ENCODE data around the gene GSTM2. TPM values are rescaled to one million over a fixed set of nuclear protein-coding genes. Genes with fewer than 3 reads are reported as not detected.
"Not testable (repeated sequence)": the region's sequence is repeated elsewhere in the genome, so short reads cannot be mapped to it uniquely, and the experiment has no call there.

The GSTM2 gene
- total and polyA plus RNA-seq, 4 donors: 7.7 to 106 (median 39.6) TPM

DNA sequence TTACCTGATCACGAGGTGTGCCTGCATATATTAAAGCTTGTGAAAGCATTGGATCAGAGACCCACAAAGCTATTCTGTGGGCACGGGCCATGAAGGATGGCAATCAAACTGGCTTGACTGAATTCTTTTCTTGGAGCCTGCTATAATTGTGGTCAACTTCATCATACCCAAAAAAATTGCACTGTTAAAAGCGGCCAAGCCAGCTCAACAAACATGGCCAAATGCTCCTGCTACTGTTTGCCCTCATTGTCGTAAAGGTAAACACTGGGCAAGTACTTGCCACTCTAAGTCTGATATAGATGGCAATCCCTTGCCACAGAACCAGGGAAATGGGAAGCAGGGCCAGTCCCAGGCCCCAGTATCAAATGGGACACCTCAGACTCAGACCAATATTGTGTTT lies 37.6 kb downstream of the GSTM2 start:
- no peak overlapping the region for H3K9ac ChIP-seq (ENCODE audit: insufficient read depth in 1 of 2, low read length in 2 of 2)
- H3K4me3 ChIP-seq: no peak overlapping the region
- WGBS, 2 donors: 79 to 93% methylated on average over 4 of the region's 4 CpGs
- H3K27me3 ChIP-seq (ENCODE audit: control insufficient read depth in 3 of 3, insufficient read depth in 3 of 3, low read length in 2 of 3): no peaks in the 10 kb centered on the region
- no peaks in the 10 kb centered on the region for H3K9me3 ChIP-seq (ENCODE audit: control insufficient read depth in 4 of 4, insufficient read depth in 3 of 4, low read length in 3 of 4)
- no peak for ATAC-seq (ENCODE audit: insufficient read depth, low FRiP score)
- TF ChIP-seq, protein P1, sequence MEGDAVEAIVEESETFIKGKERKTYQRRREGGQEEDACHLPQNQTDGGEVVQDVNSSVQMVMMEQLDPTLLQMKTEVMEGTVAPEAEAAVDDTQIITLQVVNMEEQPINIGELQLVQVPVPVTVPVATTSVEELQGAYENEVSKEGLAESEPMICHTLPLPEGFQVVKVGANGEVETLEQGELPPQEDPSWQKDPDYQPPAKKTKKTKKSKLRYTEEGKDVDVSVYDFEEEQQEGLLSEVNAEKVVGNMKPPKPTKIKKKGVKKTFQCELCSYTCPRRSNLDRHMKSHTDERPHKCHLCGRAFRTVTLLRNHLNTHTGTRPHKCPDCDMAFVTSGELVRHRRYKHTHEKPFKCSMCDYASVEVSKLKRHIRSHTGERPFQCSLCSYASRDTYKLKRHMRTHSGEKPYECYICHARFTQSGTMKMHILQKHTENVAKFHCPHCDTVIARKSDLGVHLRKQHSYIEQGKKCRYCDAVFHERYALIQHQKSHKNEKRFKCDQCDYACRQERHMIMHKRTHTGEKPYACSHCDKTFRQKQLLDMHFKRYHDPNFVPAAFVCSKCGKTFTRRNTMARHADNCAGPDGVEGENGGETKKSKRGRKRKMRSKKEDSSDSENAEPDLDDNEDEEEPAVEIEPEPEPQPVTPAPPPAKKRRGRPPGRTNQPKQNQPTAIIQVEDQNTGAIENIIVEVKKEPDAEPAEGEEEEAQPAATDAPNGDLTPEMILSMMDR (IDR thresholded peaks at IDR 0.05; ENCODE audit: control extremely low read depth, extremely low read depth): no peak
- no peak overlapping the region for H3K27ac ChIP-seq (ENCODE audit: low read depth in 1 of 2, low read length in 1 of 2)
- peaks cover 0 to 3% (median 0%) of the 10 kb centered on the region in 5 donors for H3K4me1 ChIP-seq (ENCODE audit: control insufficient read depth in 5 of 5, insufficient read depth in 5 of 5, low read length in 5 of 5)
- H3K36me3 ChIP-seq (ENCODE audit: control insufficient read depth in 4 of 4, insufficient read depth in 4 of 4, low read length in 4 of 4): peaks cover 0 to 4% (median 0%) of the 10 kb centered on the region in 4 donors
- peak in 1 of 3 donors; percentile 0 for DNase-seq

DNA sequence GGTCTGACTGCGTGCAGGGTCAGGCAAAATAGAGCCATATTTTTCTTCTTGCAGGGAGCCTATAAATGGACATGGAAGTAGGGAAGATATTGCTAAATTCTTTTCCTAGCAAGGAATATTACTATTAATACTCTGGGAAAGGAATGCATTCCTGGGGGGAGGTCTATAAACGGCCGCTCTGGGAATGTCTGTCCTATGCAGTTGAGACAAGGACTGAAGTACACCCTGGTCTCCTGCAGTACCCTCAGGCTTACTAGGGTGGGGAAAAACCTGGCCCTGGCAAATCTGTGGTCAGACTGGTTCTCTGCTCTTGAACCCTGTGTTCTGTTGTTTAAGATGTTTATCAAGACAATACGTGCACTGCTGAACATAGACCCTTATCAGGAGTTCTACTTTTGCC lies 41.1 kb downstream of the GSTM2 start:
- not testable (repeated sequence) for H3K27me3 ChIP-seq (ENCODE audit: control insufficient read depth in 3 of 3, insufficient read depth in 3 of 3, low read length in 2 of 3); H3K9ac ChIP-seq (ENCODE audit: insufficient read depth in 1 of 2, low read length in 2 of 2); ATAC-seq (ENCODE audit: insufficient read depth, low FRiP score); H3K4me1 ChIP-seq (ENCODE audit: control insufficient read depth in 5 of 5, insufficient read depth in 5 of 5, low read length in 5 of 5); H3K9me3 ChIP-seq (ENCODE audit: control insufficient read depth in 4 of 4, insufficient read depth in 3 of 4, low read length in 3 of 4); H3K4me3 ChIP-seq; H3K27ac ChIP-seq (ENCODE audit: low read depth in 1 of 2, low read length in 1 of 2); H3K36me3 ChIP-seq (ENCODE audit: control insufficient read depth in 4 of 4, insufficient read depth in 4 of 4, low read length in 4 of 4)
- 76 to 90% methylated on average over 4 of the region's 4 CpGs for WGBS, 2 donors
- DNase-seq: peak in 1 of 3 donors; percentile 0

DNA sequence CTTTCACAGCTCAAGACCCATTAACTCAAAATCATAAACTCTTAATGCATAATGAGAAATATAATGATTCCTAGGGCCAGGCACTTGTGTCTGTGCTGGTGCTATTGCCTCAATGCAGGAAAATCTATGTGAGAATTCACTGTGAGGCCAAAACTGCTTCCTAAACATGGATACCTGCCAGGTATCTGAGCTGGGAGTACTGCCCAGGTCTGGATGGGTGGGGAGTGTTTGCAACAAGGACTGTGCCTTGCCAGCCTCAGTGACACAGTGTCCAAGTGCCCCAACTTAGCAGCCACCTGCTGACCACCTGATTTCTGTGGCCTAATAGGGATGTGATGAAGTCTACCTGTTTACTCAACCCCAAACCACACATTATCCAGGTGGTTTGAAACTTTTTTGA lies 42.0 kb downstream of the GSTM2 start:
- H3K4me3 ChIP-seq; ATAC-seq (ENCODE audit: insufficient read depth, low FRiP score); DNase-seq; H3K36me3 ChIP-seq (ENCODE audit: control insufficient read depth in 4 of 4, insufficient read depth in 4 of 4, low read length in 4 of 4); H3K27ac ChIP-seq (ENCODE audit: low read depth in 1 of 2, low read length in 1 of 2); H3K27me3 ChIP-seq (ENCODE audit: control insufficient read depth in 3 of 3, insufficient read depth in 3 of 3, low read length in 2 of 3); H3K4me1 ChIP-seq (ENCODE audit: control insufficient read depth in 5 of 5, insufficient read depth in 5 of 5, low read length in 5 of 5); H3K9me3 ChIP-seq (ENCODE audit: control insufficient read depth in 4 of 4, insufficient read depth in 3 of 4, low read length in 3 of 4); H3K9ac ChIP-seq (ENCODE audit: insufficient read depth in 1 of 2, low read length in 2 of 2): not testable (repeated sequence)

DNA sequence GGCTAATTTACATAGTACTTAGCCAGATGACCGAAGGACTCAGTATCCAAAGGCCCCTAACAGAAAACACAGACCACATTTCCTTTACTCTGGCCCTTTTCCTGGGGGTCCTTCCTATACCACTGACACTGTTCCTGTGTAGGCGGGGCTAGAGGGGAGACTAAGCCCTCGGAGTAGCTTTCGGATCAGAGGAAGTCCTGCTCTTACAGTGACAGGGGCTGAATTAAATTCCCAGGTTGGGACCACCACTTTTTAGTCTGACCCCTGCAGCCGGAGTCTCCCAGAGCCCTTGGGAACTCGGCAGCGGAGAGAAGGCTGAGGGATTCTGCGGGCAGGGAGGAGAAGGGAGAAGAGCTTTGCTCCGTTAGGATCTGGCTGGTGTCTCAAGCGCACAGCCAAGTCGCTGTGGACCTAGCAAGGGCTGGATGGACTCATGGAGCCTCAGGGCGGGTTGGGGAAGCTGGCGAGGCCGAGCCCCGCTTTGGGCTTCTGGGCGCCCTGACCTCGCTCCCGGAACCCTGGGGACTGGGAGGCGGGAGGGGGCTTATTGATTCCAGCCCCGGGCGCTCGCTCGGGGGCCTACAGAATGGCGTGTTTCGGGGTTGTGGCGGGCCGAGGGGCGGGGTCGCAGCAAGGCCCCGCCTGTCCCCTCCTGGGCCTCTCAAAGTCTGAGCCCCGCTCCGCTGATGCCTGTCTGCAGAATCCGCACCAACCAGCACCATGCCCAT lies 43.9 kb downstream of the GSTM2 start, which contains the start of gene GSTM5:
GSTM5 (plus strand) TSS at position 659 of the 728 bp plus-strand sequence; CDS start at position 721, 62 bp downstream.
- not testable (repeated sequence) for H3K4me1 ChIP-seq (ENCODE audit: control insufficient read depth in 5 of 5, insufficient read depth in 5 of 5, low read length in 5 of 5); H3K27ac ChIP-seq (ENCODE audit: low read depth in 1 of 2, low read length in 1 of 2); H3K9me3 ChIP-seq (ENCODE audit: control insufficient read depth in 4 of 4, insufficient read depth in 3 of 4, low read length in 3 of 4); H3K9ac ChIP-seq (ENCODE audit: insufficient read depth in 1 of 2, low read length in 2 of 2); H3K27me3 ChIP-seq (ENCODE audit: control insufficient read depth in 3 of 3, insufficient read depth in 3 of 3, low read length in 2 of 3); H3K4me3 ChIP-seq; H3K36me3 ChIP-seq (ENCODE audit: control insufficient read depth in 4 of 4, insufficient read depth in 4 of 4, low read length in 4 of 4)
- WGBS, 2 donors: 17 to 29% methylated on average over 33 of the region's 33 CpGs
- peak; percentile 69 to 75 (median 71) for DNase-seq
- ATAC-seq (ENCODE audit: insufficient read depth, low FRiP score): peak; percentile 34

DNA sequence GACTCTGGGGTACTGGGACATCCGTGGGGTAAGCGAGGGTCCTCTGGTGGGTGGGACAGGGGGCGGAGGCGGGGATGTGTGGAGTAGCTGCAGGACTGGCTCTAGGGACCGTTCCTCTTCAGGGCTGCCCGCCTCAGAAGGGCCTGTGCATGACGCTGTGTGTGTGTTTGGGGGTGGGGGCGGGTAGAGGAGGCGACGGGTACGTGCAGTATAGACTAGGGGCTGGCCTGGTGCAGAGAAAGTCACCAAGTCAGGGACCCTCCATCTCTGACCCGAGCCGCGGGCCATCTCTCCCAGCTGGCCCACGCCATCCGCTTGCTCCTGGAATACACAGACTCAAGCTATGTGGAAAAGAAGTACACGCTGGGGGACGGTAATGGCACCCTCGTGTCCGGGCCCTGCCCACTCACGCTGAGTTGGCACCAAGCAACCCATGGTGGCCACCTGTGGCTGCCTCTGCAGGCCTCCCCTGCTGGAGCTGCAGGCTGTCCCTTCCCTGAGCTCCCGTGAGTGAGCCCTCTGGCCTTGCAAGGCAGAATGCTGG lies 44.5 kb downstream of the GSTM2 start:
- H3K36me3 ChIP-seq (ENCODE audit: control insufficient read depth in 4 of 4, insufficient read depth in 4 of 4, low read length in 4 of 4): peaks cover 0 to 2% (median 0%) of the 10 kb centered on the region in 4 donors
- ATAC-seq (ENCODE audit: insufficient read depth, low FRiP score): no peak
- H3K4me1 ChIP-seq (ENCODE audit: control insufficient read depth in 5 of 5, insufficient read depth in 5 of 5, low read length in 5 of 5): peaks cover 0 to 3% (median 0%) of the 10 kb centered on the region in 5 donors
- no peak overlapping the region for H3K27ac ChIP-seq (ENCODE audit: low read depth in 1 of 2, low read length in 1 of 2)
- no peaks in the 10 kb centered on the region for H3K27me3 ChIP-seq (ENCODE audit: control insufficient read depth in 3 of 3, insufficient read depth in 3 of 3, low read length in 2 of 3)
- no peak overlapping the region for H3K9ac ChIP-seq (ENCODE audit: insufficient read depth in 1 of 2, low read length in 2 of 2)
- DNase-seq: no peak
- no peaks in the 10 kb centered on the region for H3K9me3 ChIP-seq (ENCODE audit: control insufficient read depth in 4 of 4, insufficient read depth in 3 of 4, low read length in 3 of 4)
- TF ChIP-seq, protein P1 (IDR thresholded peaks at IDR 0.05; ENCODE audit: control extremely low read depth, extremely low read depth): no peak
- no peak overlapping the region for H3K4me3 ChIP-seq
- 42 to 49% methylated on average over 22 of the region's 22 CpGs for whole genome bisulfite sequencing, 2 donors
